OCI-LY7 (cell line): Measurements from ENCODE around the gene DIAPH3. TPM values are rescaled to one million over a fixed set of nuclear protein-coding genes. Genes with fewer than 3 reads are reported as not detected.

ENCODE experiments used
- small RNA-seq: library from RNA; depleted of rRNA; stranded (forward); fragments of <200 nt; gene quantifications from one replicate; pipeline ENCODE3, GENCODE V24; 2014
- total RNA-seq, 2 experiments: library from RNA; depleted of rRNA in 1 of 2; stranded (reverse); fragments of >200 nt in 1 of 2; shearing (Covaris generic) in 1 of 2; gene quantifications; 2 replicates each; pipeline ENCODE4 v1.2.3, GENCODE V29; 2014 to 2022

DIAPH3 gene
- total RNA-seq, 2 experiments from 2014 or later, result 33.5 to 37.2 TPM

Small RNAs within 50 kb of the gene (small RNA-seq; reads per million reads assigned to genes)
- not detected for gene RN7SL375P
- gene RNY4P28, result not detected

Other genes starting within 250 kb of the DIAPH3 start
- 12.2 and 13.5 TPM in 2 replicates for gene TDRD3, start 233.3 kb upstream of the DIAPH3 start, total RNA-seq (2014; rRNA removed; shearing (Covaris generic))
- 17.1 and 18.5 TPM in 2 replicates for gene TDRD3, start 233.3 kb upstream of the DIAPH3 start, total RNA-seq (2022)